Measurements from ENCODE around the gene ABCC11. TPM values are rescaled to one million over a fixed set of nuclear protein-coding genes. Genes with fewer than 3 reads are reported as not detected.

Gene ABCC11
- polyA plus RNA-seq, 1 donor, result 0.21 TPM

- Histone ChIP-seq H3K36me3 (ENCODE audit: control insufficient read depth, insufficient read depth, low read length) (no peaks in the 10 kb centered on the region), H3K27ac (ENCODE audit: low read length) (no peak overlapping the region), H3K27me3 (ENCODE audit: control insufficient read depth, insufficient read depth, low read length) (peaks cover 3% of the 10 kb centered on the region), H3K9me3 (ENCODE audit: control insufficient read depth, low read depth, low read length) (no peaks in the 10 kb centered on the region), H3K4me3 (ENCODE audit: low read length) (no peak overlapping the region), H3K4me1 (ENCODE audit: control insufficient read depth, insufficient read depth, low read length) (no peaks in the 10 kb centered on the region)
- no CpG with 5 or more reads among the region's 9 CpGs for WGBS (ENCODE audit: insufficient coverage, low lambda C conversion rate)
- DNase-seq, result no peak
These were observed 84.4 kb downstream of the ABCC11 start for GRCh38 chr16:48162839-48163410.

- H3K27me3 ChIP-seq (ENCODE audit: control insufficient read depth, insufficient read depth, low read length), result peaks cover 7% of the 10 kb centered on the region
- no peaks in the 10 kb centered on the region for H3K4me1 ChIP-seq (ENCODE audit: control insufficient read depth, insufficient read depth, low read length)
- H3K27ac ChIP-seq (ENCODE audit: low read length), result no peak overlapping the region
- WGBS (ENCODE audit: insufficient coverage, low lambda C conversion rate), result 71% methylated on average over 1 of the region's 4 CpGs
- H3K4me3 ChIP-seq (ENCODE audit: low read length), result no peak overlapping the region
- no peaks in the 10 kb centered on the region for H3K9me3 ChIP-seq (ENCODE audit: control insufficient read depth, low read depth, low read length)
- no peaks in the 10 kb centered on the region for H3K36me3 ChIP-seq (ENCODE audit: control insufficient read depth, insufficient read depth, low read length)
- DNase-seq, result no peak
These were observed 85.4 kb downstream of the ABCC11 start for GRCh38 chr16:48161906-48162305.

- Histone ChIP-seq H3K4me1 (ENCODE audit: control insufficient read depth, insufficient read depth, low read length) (no peaks in the 10 kb centered on the region), H3K27ac (ENCODE audit: low read length) (no peak overlapping the region), H3K36me3 (ENCODE audit: control insufficient read depth, insufficient read depth, low read length) (no peaks in the 10 kb centered on the region), H3K27me3 (ENCODE audit: control insufficient read depth, insufficient read depth, low read length) (peaks cover 15% of the 10 kb centered on the region), H3K4me3 (ENCODE audit: low read length) (no peak overlapping the region), H3K9me3 (ENCODE audit: control insufficient read depth, low read depth, low read length) (no peaks in the 10 kb centered on the region)
- no peak for DNase-seq
- WGBS (ENCODE audit: insufficient coverage, low lambda C conversion rate), result 100% methylated on average over 1 of the region's 6 CpGs
These were observed 86.8 kb downstream of the ABCC11 start for GRCh38 chr16:48160575-48160974.

- no peak for DNase-seq
- H3K4me3 ChIP-seq (ENCODE audit: low read length), result no peak overlapping the region
- WGBS (ENCODE audit: insufficient coverage, low lambda C conversion rate), result no CpG with 5 or more reads among the region's 4 CpGs
- H3K36me3 ChIP-seq (ENCODE audit: control insufficient read depth, insufficient read depth, low read length), result no peaks in the 10 kb centered on the region
- no peaks in the 10 kb centered on the region for H3K9me3 ChIP-seq (ENCODE audit: control insufficient read depth, low read depth, low read length)
- no peaks in the 10 kb centered on the region for H3K4me1 ChIP-seq (ENCODE audit: control insufficient read depth, insufficient read depth, low read length)
- H3K27me3 ChIP-seq (ENCODE audit: control insufficient read depth, insufficient read depth, low read length), result peaks cover 19% of the 10 kb centered on the region
- H3K27ac ChIP-seq (ENCODE audit: low read length), result no peak overlapping the region
These were observed 89.0 kb downstream of the ABCC11 start for GRCh38 chr16:48158296-48158695.

- Histone ChIP-seq H3K4me1 (ENCODE audit: control insufficient read depth, insufficient read depth, low read length) (no peaks in the 10 kb centered on the region), H3K36me3 (ENCODE audit: control insufficient read depth, insufficient read depth, low read length) (no peaks in the 10 kb centered on the region), H3K4me3 (ENCODE audit: low read length) (no peak overlapping the region), H3K9me3 (ENCODE audit: control insufficient read depth, low read depth, low read length) (no peaks in the 10 kb centered on the region), H3K27me3 (ENCODE audit: control insufficient read depth, insufficient read depth, low read length) (peaks cover 19% of the 10 kb centered on the region), H3K27ac (ENCODE audit: low read length) (no peak overlapping the region)
- no peak for DNase-seq
- no CpG with 5 or more reads among the region's 4 CpGs for WGBS (ENCODE audit: insufficient coverage, low lambda C conversion rate)
These were observed 89.5 kb downstream of the ABCC11 start for GRCh38 chr16:48157794-48158193.

DNA sequence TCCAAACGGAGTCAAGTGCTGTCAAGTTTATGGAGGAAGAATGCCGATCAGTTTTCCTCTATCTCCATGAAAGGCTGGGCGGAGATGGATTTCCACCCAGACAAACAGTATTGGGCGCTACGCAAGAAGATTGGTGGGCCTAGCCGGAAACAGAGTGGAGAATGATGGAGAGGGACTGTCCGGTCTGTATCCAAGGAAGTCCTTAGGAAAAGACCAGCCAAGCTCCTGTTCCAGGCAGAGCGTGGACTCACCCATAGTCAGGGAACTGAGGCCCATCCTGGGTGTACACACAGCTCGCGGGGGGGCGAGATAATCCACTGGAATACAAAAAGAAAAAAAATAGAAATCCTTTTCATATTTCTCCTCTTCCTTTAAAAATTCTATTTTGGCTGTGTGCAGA, 90.0 kb downstream of the ABCC11 start:
- Histone ChIP-seq H3K36me3 (ENCODE audit: control insufficient read depth, insufficient read depth, low read length) (no peaks in the 10 kb centered on the region), H3K4me3 (ENCODE audit: low read length) (no peak overlapping the region), H3K27me3 (ENCODE audit: control insufficient read depth, insufficient read depth, low read length) (peaks cover 19% of the 10 kb centered on the region), H3K27ac (ENCODE audit: low read length) (no peak overlapping the region), H3K4me1 (ENCODE audit: control insufficient read depth, insufficient read depth, low read length) (no peaks in the 10 kb centered on the region), H3K9me3 (ENCODE audit: control insufficient read depth, low read depth, low read length) (no peaks in the 10 kb centered on the region)
- DNase-seq, result no peak
- WGBS (ENCODE audit: insufficient coverage, low lambda C conversion rate), result no CpG with 5 or more reads among the region's 11 CpGs

- Histone ChIP-seq H3K27me3 (ENCODE audit: control insufficient read depth, insufficient read depth, low read length) (peaks cover 19% of the 10 kb centered on the region), H3K4me1 (ENCODE audit: control insufficient read depth, insufficient read depth, low read length) (no peaks in the 10 kb centered on the region), H3K27ac (ENCODE audit: low read length) (no peak overlapping the region), H3K9me3 (ENCODE audit: control insufficient read depth, low read depth, low read length) (no peaks in the 10 kb centered on the region), H3K4me3 (ENCODE audit: low read length) (no peak overlapping the region), H3K36me3 (ENCODE audit: control insufficient read depth, insufficient read depth, low read length) (no peaks in the 10 kb centered on the region)
- DNase-seq, result peak; percentile 32 to 54
- WGBS (ENCODE audit: insufficient coverage, low lambda C conversion rate), result 47% methylated on average over 3 of the region's 16 CpGs
These were observed 90.5 kb downstream of the ABCC11 start for GRCh38 chr16:48156790-48157209.

DNA sequence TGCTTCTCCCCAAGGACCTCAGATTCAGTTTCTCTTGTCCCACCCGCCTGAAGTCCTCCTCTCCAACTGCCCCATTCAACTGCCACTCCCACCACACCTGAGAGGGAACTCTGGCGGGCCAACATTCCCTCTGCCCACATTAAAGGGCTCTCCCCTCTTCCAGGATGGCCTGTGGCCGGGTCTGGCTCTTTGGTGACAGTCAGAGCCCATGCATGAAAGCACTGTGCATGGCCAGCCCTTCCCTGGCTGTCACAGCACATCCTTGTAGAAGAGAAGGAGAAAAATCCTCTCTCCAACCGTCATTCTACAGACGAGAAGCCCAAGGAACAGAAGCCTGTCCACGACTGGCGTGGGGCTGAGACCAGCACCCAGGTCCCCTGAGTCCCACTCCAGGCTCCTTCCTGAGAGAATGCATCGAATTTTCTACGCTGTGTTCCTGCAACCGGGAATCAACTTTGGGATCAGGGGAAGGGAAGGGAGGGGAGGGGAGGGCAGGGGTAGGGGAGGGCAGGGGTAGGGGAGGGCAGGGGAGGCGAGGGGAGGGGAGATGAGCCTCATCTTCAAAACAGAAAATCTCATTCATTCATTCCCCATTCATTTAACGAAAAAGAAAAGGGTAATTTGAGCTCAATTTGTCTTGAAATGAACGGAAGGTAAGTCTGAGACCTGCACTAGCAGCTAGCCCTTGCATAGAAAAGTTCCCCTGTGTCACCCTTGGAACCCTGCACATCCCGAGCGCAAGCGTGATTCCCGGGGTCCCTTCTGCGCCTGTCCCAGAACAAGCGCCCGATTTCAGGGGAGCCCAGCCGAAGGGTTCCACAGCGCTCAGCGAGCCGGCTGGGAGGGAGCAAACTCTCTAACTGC, 91.2 kb downstream of the ABCC11 start, which contains the start of gene ABCC12:
Gene ABCC12 (minus strand): TSS at position 68 of the 864 bp plus-strand sequence. CDS start 9,569 bp downstream, outside the sequence.
- Histone ChIP-seq H3K36me3 (ENCODE audit: control insufficient read depth, insufficient read depth, low read length) (no peaks in the 10 kb centered on the region), H3K4me3 (ENCODE audit: low read length) (no peak within 1 kb of the TSS), H3K4me1 (ENCODE audit: control insufficient read depth, insufficient read depth, low read length) (no peaks in the 10 kb centered on the region), H3K9me3 (ENCODE audit: control insufficient read depth, low read depth, low read length) (no peaks in the 10 kb centered on the region), H3K27ac (ENCODE audit: low read length) (no peak within 1 kb of the TSS), H3K27me3 (ENCODE audit: control insufficient read depth, insufficient read depth, low read length) (peaks cover 19% of the 10 kb centered on the region)
- no peak for DNase-seq
- 70% methylated on average over 2 of the region's 24 CpGs for WGBS (ENCODE audit: insufficient coverage, low lambda C conversion rate)

GRCh38 chr16:48153774-48154173, 93.6 kb downstream of the ABCC11 start:
- H3K27me3 ChIP-seq (ENCODE audit: control insufficient read depth, insufficient read depth, low read length), result peaks cover 19% of the 10 kb centered on the region
- H3K4me3 ChIP-seq (ENCODE audit: low read length), result no peak overlapping the region
- no peaks in the 10 kb centered on the region for H3K36me3 ChIP-seq (ENCODE audit: control insufficient read depth, insufficient read depth, low read length)
- no peaks in the 10 kb centered on the region for H3K9me3 ChIP-seq (ENCODE audit: control insufficient read depth, low read depth, low read length)
- H3K27ac ChIP-seq (ENCODE audit: low read length), result no peak overlapping the region
- WGBS (ENCODE audit: insufficient coverage, low lambda C conversion rate), result no CpG with 5 or more reads among the region's 5 CpGs
- no peak for DNase-seq
- no peaks in the 10 kb centered on the region for H3K4me1 ChIP-seq (ENCODE audit: control insufficient read depth, insufficient read depth, low read length)

DNA sequence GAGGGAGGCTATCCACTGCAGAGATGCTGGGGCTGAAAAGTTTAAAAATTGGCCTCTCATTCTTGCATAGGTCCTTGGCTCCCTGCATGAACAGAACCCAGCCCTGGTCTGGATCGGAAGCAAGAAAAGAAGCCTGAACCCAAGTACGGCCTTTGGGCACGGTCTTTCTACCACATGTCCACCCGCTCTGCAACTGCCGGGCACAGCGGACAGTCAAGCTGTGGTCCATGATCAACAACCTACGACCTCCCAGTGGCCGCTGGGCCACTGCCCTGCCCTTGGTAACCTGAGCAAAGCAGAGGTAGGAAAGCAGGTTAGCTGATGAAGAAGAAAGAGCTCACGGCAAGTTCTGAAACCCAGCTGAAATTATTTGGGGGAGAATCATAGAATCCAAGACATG, 95.1 kb downstream of the ABCC11 start:
- H3K4me1 ChIP-seq (ENCODE audit: control insufficient read depth, insufficient read depth, low read length), result no peaks in the 10 kb centered on the region
- H3K27me3 ChIP-seq (ENCODE audit: control insufficient read depth, insufficient read depth, low read length), result peaks cover 14% of the 10 kb centered on the region
- no peaks in the 10 kb centered on the region for H3K9me3 ChIP-seq (ENCODE audit: control insufficient read depth, low read depth, low read length)
- no peaks in the 10 kb centered on the region for H3K36me3 ChIP-seq (ENCODE audit: control insufficient read depth, insufficient read depth, low read length)
- DNase-seq, result no peak
- 80% methylated on average over 1 of the region's 9 CpGs for WGBS (ENCODE audit: insufficient coverage, low lambda C conversion rate)
- no peak overlapping the region for H3K4me3 ChIP-seq (ENCODE audit: low read length)
- H3K27ac ChIP-seq (ENCODE audit: low read length), result no peak overlapping the region
